Right lobe of liver (tissue), 6 donors: ENCODE results near the gene ZNF581. TPM values are rescaled to one million over a fixed set of nuclear protein-coding genes. Genes with fewer than 3 reads are reported as not detected.
A peak's percentile ranks its signal among the peaks of the same experiment; 100 is the strongest.

Source experiments
- ATAC-seq, 4 donors: fragments of 200-7000 bp; cut with Tn5 transposase; one replicate each; pipeline ENCODE4 v1.9.1; 2020; ENCODE audit warnings: mild to moderate bottlenecking in 4 of 4, moderate library complexity in 4 of 4
- DNase-seq, 3 donors: peaks; one replicate each; pipeline ENCODE4 v3.0.0-alpha.2; 2020
- H3K27ac ChIP-seq, 3 donors: fragments of 200-600 bp; one replicate each; pipeline ENCODE4 v1.8.0; 2022
- H3K27me3 ChIP-seq, 2 donors: fragments of 200-600 bp; one replicate each; pipeline ENCODE4 v1.8.0; 2022
- H3K36me3 ChIP-seq, 4 donors: fragments of 200-600 bp; sonication (generic) in 1 of 4; one replicate each; pipeline versions ENCODE4 v1.5.1 to v1.8.0; 2017 to 2022; ENCODE audit warnings: control low read depth in 1 of 4
- H3K4me1 ChIP-seq, 4 donors: fragments of 200-600 bp; sonication (generic) in 1 of 4; one replicate each; pipeline versions ENCODE4 v1.5.1 to v1.8.0; 2017 to 2022; ENCODE audit warnings: control low read depth in 1 of 4
- H3K4me3 ChIP-seq, 3 donors: fragments of 200-600 bp; one replicate each; pipeline ENCODE4 v1.8.0; 2022
- H3K9me3 ChIP-seq, 4 donors: fragments of 200-600 bp; sonication (generic) in 1 of 4; one replicate each; pipeline versions ENCODE4 v1.5.1 to v1.8.0; 2017 to 2022; ENCODE audit warnings: control low read depth in 1 of 4
- CTCF ChIP-seq, 4 donors: fragments of 200-600 bp in 3 of 4; fragments of 450-650 bp in 1 of 4; IDR thresholded peaks; one replicate each; pipeline versions ENCODE4 v1.5.1 to v1.8.0; 2016 to 2022; ENCODE audit warnings: antibody characterized with exemption in 4 of 4, mild to moderate bottlenecking in 2 of 4
- POLR2A ChIP-seq: fragments of 450-650 bp; IDR thresholded peaks from one replicate; pipeline ENCODE4 v1.6.1; 2017; ENCODE audit warnings: antibody characterized with exemption, mild to moderate bottlenecking
- whole genome bisulfite sequencing: methylation state at CpG from one replicate; pipeline ENCODE4 v1.1.6; 2018; ENCODE audit warnings: low coverage, low lambda C conversion rate; ENCODE audit not compliant: insufficient coverage; ENCODE audit errors: missing lambda C conversion rate; 5-methylcytosine and 5-hydroxymethylcytosine counted together
- intact Hi-C, 2 donors: fragments of 100-400 bp; cut with DNase I; formaldehyde crosslinking; loops; one replicate each; pipeline versions ENCODE4 v1.11.2 to v1.14.1; 2022
- total RNA-seq, 6 experiments: library from RNA; depleted of rRNA in 2 of 6; stranded (reverse); fragments of >200 nt in 2 of 6; fragmentation: NEBNext Ultra II Directional in 3 of 6; extraction: Animal tissue kit (Norgen Biotek cat#: 25700) in 3 of 6; gene quantifications; one replicate each; pipeline versions ENCODE4 v1.1.0 to v1.2.4, GENCODE V29; 2016 to 2023
- donor health status: DM: no; HTN: yes; CAD: no.
- donor health status: DM: no; HTN: no; CAD: no.
- donor health status: DM: no; HTN: no; CAD: no.
- donor health status: DM: no; HTN: yes; CAD: no.
- donor health status: DM: no; HTN: yes; CAD: no.

Gene ZNF581
- total RNA-seq, 6 experiments from 2014 or later: 2.7 to 7.3 (median 5.1) TPM

- Histone ChIP-seq H3K4me1 (peaks cover 0 to 13% (median 5%) of the 10 kb centered on the region in 4 donors), H3K9me3 (no peaks in the 10 kb centered on the region), H3K4me3 (no peak overlapping the region), H3K27ac (peak overlapping the region in 1 of 3 donors; percentile 83), H3K36me3 (no peaks in the 10 kb centered on the region), H3K27me3 (no peaks in the 10 kb centered on the region)
- no peak for DNase-seq
- ATAC-seq: no peak
- intact Hi-C loops: no loop called here
- no peak for TF ChIP-seq POLR2A
- TF ChIP-seq CTCF (IDR thresholded peaks at IDR 0.05): no peak
- 68% methylated on average over 15 of the region's 22 CpGs for WGBS
Measured at GRCh38 chr19:55603581-55604292, 39.7 kb upstream of the ZNF581 start.

- peaks cover 0 to 13% (median 5%) of the 10 kb centered on the region in 4 donors for H3K4me1 ChIP-seq
- H3K9me3 ChIP-seq: no peaks in the 10 kb centered on the region
- no peaks in the 10 kb centered on the region for H3K27me3 ChIP-seq
- H3K36me3 ChIP-seq: no peaks in the 10 kb centered on the region
- intact Hi-C loops: loop anchor here in 1 of 2 donors (5.0 kb wide), 1 partner anchor 88 kb away; no protein-coding TSS in a partner anchor
- DNase-seq (peak; percentile 97 to 98 (median 97)), ATAC-seq (peak; percentile 81 to 87 (median 84))
- 0% methylated on average over 2 of the region's 43 CpGs for WGBS
- H3K27ac ChIP-seq: peak overlapping the region; percentile 76 to 83 (median 79)
- TF ChIP-seq POLR2A: no peak
- no peak for TF ChIP-seq CTCF (IDR thresholded peaks at IDR 0.05)
- H3K4me3 ChIP-seq: peak overlapping the region; percentile 50 to 81 (median 77)
Measured at GRCh38 chr19:55605207-55605636, 38.2 kb upstream of the ZNF581 start.

GRCh38 chr19:55605637-55606470 is 37.6 kb upstream of the ZNF581 start, which contains the start of gene ZNF865:
Gene ZNF865 (plus strand): TSS chr19:55605647. CDS start chr19:55613619, 7,972 bp downstream.
- peak within 1 kb of the TSS; percentile 50 to 81 (median 77) for H3K4me3 ChIP-seq
- H3K27ac ChIP-seq: peak within 1 kb of the TSS; percentile 76 to 83 (median 79)
- peak; percentile 73 to 76 (median 74) for DNase-seq
- H3K36me3 ChIP-seq: no peaks in the 10 kb centered on the region
- H3K4me1 ChIP-seq: peaks cover 0 to 13% (median 5%) of the 10 kb centered on the region in 4 donors
- intact Hi-C loops: loop anchor here in 1 of 2 donors (5.0 kb wide), 1 partner anchor 89 kb away; no protein-coding TSS in a partner anchor
- whole genome bisulfite sequencing: under 1% methylated on average over 19 of the region's 44 CpGs
- peak; percentile 47 to 64 (median 57) for ATAC-seq
- TF ChIP-seq CTCF (IDR thresholded peaks at IDR 0.05) (peak; percentile 48 to 66 (median 64)), POLR2A (no peak)
- no peaks in the 10 kb centered on the region for H3K27me3 ChIP-seq
- H3K9me3 ChIP-seq: no peaks in the 10 kb centered on the region

- Histone ChIP-seq H3K4me3 (peak overlapping the region; percentile 50 to 81 (median 77)), H3K36me3 (no peaks in the 10 kb centered on the region), H3K9me3 (no peaks in the 10 kb centered on the region), H3K4me1 (peaks cover 0 to 13% (median 5%) of the 10 kb centered on the region in 4 donors), H3K27me3 (no peaks in the 10 kb centered on the region), H3K27ac (peak overlapping the region; percentile 76 to 83 (median 79))
- no peak for ATAC-seq
- whole genome bisulfite sequencing: 15% methylated on average over 11 of the region's 12 CpGs
- TF ChIP-seq CTCF (IDR thresholded peaks at IDR 0.05) (no peak), POLR2A (no peak)
- intact Hi-C loops: loop anchor here in 1 of 2 donors (5.0 kb wide), 1 partner anchor 89 kb away; no protein-coding TSS in a partner anchor
- no peak for DNase-seq
Measured at GRCh38 chr19:55606471-55606787, 37.0 kb upstream of the ZNF581 start.
